Measurements from ENCODE around the gene POLD3.

DNA sequence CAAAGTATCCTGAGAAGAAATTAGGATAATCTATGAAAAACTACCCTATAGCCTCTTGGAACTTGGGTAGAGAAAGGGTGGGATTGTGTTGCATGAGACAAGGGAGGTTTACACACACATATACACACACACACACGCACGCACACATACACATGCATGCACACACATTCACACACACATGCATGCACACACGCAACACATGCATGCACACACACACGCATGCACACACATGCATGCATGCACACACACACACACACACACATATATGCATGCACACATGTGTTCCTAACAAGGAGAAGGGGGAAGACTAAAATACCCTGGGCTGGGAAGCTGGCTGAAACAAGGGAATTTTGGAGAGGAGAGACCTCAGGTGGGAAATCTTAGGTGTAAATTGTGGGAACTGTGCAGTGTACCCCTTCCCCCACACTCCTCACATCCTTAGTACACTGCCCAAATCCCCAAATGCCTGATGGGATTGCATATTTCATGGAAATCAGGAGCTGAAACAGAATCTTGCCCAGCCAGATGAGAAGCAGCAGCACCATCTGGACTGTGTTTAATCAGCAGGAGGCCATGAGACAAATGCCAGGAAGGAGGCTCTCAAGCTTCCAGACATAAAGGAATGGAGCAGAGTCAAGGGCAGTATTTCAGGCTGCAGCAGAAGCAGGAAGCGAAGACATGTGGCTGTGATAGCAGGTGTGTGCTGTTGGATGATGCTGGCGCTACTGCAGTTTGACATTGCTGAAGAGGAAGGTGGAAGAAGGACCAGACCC lies 14.6 kb upstream of the POLD3 start:
- no peak for TF ChIP-seq CTCF (IDR thresholded peaks at IDR 0.05; ENCODE audit: low read depth, low read length)
- no peak for TF ChIP-seq EZH2phosphoT487 (IDR thresholded peaks at IDR 0.05; ENCODE audit: low read depth)
